GM21576 (cell line): Measurements from ENCODE around the gene ERCC2.
"Not testable (repeated sequence)": the region's sequence is repeated elsewhere in the genome, so short reads cannot be mapped to it uniquely, and the experiment has no call there.

ENCODE experiments used
- ATAC-seq: cut with Tn5 transposase; IDR thresholded peaks from one replicate; pipeline ENCODE4 v1.9.1; 2021; ENCODE audit warnings: mild to moderate bottlenecking, moderate library complexity; ENCODE audit not compliant: unreplicated experiment

Gene ERCC2

GRCh38 chr19:45370410-45371204 lies at the start of gene ERCC2:
ERCC2 (minus strand) TSS chr19:45370573; CDS start chr19:45370540, 33 bp downstream.
- peak; percentile 90 for ATAC-seq

- no peak for ATAC-seq
Observed at GRCh38 chr19:45419895-45420294, 49.5 kb upstream of the ERCC2 start.

- ATAC-seq, result peak; percentile 47
Observed at GRCh38 chr19:45419396-45419795, 49.0 kb upstream of the ERCC2 start.

- ATAC-seq, result no peak
Observed at GRCh38 chr19:45418802-45419201, 48.4 kb upstream of the ERCC2 start.

DNA sequence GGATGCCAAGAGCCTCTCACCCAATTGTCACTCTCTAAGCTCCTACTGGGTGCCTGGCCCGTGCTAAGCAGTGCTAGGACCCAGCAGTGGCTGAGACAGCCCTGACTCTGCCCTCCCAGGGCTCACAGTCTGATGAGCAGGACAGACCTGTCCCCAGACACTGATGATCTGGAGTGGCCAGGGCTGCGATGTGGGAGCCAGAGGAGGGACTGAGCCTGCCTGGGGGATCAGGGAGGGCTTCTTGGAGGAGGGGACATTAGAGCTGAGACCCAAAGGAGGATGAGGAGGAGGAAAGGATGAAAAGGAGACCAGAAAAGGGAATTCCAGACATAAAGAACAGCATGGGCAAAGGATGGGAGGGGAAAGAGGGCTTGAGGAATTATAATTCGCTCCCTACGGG lies 46.8 kb upstream of the ERCC2 start:
- no peak for ATAC-seq

DNA sequence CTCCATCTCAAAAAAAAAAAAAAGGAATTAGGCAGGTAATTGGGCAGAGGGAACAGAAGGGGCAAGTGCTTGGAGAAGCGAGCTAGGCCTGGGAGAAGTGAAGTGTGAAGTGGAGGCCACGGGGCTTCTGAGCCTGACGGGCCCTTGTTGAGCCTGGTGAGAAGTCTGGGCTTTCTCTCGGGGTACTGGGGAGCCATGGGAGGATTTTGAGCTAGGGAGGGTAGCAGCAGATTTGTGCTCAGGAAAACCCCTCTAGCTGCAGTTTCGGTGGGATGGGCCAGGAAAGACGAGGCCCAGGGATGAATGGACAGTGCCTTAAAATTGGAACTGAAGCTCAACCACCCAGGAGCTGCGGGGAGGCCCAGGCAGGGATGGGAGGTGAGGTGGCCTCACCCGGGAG lies 44.1 kb upstream of the ERCC2 start:
- ATAC-seq, result no peak

DNA sequence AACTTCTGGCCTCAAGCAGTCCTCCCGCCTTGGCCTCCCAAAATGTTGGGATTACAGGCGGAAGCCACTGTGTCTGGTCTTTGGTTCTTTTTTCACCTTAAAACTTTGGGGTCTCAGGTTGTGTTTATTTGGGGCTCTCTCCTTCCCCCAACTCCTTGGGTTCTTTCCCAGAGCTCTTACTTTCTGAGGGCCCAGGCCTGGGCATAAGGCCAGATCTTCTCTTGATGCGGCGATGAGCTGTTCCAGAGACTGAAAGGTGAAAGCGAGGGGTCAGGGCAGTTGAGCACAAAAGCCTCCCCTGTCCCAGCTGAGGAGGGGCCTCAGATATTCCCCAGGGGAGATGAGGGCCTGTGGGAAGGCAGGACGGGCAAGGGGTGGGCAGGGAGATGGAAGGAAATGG lies 43.1 kb upstream of the ERCC2 start:
- ATAC-seq, result no peak

- not testable (repeated sequence) for ATAC-seq
Observed at GRCh38 chr19:45410330-45410729, 40.0 kb upstream of the ERCC2 start.

- ATAC-seq, result no peak
Observed at GRCh38 chr19:45409557-45409920, 39.2 kb upstream of the ERCC2 start.

GRCh38 chr19:45408830-45409556 lies 38.6 kb upstream of the ERCC2 start:
- no peak for ATAC-seq

DNA sequence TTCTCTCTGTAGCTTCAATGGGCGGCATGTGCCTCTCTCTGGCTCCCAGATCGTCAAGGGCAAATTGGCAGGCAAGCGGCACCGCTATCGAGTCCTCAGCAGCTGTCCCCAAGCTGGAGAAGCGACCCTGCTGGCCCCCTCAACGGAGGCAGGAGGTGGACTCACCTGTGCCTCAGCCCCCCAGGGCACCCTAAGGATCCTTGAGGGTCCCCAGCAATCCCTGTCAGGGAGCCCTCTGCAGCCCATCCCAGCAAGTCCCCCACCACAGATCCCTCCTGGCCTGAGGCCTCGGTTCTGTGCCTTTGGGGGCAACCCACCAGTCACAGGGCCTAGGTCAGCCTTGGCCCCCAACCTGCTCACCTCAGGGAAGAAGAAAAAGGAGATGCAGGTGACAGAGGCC lies 37.7 kb upstream of the ERCC2 start:
- ATAC-seq, result no peak

GRCh38 chr19:45407585-45407984 lies 37.2 kb upstream of the ERCC2 start:
- not testable (repeated sequence) for ATAC-seq

GRCh38 chr19:45407091-45407375 lies 36.7 kb upstream of the ERCC2 start:
- no peak for ATAC-seq

GRCh38 chr19:45406226-45407090 lies 36.1 kb upstream of the ERCC2 start, which contains the start of gene POLR1G:
POLR1G (plus strand) TSS chr19:45406644; CDS start chr19:45406697, 53 bp downstream.
- ATAC-seq, result peak; percentile 54

DNA sequence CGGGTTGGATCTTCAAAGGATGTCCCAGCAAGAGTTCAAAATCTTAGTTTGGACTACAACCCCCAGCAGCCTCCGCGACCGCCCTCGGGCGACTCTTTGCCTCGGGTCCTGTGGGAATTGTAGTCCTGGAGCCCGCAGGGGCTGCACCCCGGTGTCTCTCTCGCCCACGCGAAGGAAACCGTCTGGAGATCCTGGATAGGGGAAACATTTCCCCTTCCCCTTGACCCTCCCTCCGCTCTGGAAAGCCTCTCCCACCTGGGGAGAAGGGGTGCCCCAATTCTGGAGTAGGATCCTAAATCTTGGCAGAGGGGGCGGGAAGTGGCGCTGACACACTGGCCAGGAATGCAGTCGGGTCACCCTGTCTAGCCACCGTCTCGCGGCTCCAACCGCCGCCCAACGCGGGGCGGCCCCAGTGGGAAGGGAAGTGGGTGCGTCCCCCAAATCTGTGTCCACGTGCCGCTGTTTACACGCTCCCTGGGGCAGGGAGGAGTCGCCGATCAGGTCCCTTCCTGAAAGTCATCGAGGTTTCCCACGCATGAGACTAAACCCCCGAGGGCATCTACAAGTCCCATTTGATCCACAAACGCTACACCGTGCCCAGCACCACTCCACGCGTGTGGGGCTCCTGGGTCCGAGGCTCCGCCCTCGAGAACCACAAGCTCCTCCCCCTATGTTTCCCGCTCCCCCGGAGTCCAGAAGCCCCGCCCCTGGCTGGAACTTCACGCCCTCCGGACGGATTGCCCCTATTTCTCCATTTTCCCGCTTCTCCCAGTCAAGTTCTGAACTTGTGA lies 35.3 kb upstream of the ERCC2 start:
- peak; percentile 32 for ATAC-seq

DNA sequence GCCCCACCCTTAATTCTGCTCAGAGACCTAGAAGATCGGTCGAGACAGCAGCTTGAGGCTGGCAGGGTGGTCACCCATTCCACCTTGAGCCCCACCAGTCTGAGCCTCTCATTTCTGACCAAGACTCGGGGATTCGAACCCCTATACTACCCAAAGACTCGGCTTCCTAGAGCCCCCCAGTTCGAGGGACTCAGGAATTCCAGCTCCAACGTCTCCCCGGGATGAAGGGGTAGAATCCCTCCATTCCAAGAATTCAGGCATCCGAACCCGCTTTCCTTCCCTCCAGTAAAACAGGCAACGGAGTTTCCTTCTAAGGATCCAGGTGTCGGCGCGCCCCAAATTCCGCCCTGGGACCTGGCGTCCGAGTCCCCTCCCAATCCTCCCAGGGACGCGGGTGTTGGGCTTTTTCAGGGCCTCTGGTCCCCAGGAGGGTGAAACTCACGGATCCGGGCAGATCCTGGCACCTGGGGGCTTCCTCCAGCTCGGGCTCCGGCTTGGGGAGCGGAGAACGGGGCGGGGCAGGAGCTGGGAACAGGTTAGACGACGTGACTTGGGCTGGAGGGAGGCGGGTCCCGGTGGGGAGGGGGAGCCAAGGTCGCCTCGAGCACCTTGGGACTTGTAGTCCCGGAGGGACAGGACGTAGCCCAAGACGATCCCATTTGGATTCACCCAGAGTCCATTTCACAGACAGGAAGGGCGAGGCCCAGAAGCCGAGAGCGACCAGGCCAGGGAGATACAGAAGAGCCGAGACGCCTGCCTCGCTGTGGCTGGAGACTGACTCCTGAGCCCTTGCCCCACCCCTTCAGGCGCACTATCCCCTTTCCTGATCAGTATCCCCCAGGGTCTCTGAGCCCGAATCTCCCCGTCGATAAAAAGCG lies 34.4 kb upstream of the ERCC2 start, which contains the start of gene PPP1R13L:
Gene PPP1R13L (minus strand): TSS at position 513 of the 878 bp plus-strand sequence. CDS start 6,751 bp downstream, outside the sequence.
- peak; percentile 25 for ATAC-seq

DNA sequence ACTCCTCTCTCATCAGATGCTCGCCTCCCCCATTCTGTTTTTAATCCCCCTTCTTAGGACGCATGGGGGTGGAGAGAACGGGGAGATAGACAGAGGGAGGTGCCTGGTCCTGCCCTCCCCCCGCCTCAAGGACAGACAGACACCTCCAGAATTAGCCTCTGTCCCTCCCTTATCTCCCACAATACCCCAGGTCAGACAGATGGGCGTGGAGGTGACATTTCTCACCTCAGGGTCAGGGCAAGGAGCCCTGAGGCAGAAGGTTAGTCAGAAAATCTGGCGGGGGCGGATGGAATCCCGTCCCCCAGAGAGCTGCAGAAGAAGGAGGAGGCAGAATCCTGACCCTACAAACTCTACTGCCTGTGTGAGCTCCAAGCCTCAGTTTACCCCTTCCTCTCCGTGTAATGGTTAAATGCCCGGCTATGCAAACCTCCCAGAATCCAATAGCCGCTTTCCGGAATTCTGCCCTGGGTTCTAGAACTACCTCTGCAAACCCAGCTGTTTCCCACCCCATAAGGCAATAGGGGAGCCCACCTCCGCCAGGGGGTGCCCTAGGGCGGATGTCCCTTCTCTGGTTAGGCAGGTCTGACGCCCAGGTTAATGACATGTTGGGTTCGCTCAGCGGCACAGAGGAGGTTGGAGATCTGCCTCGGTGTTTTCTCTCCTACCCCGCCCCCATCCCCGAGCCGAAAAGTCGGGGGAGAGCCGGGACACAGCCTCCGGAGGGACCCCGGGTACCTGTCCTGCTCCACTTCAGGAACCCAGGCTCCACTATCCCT lies 33.6 kb upstream of the ERCC2 start:
- no peak for ATAC-seq

GRCh38 chr19:45403272-45403671 lies 32.9 kb upstream of the ERCC2 start:
- ATAC-seq, result no peak
